Hepatocyte (in vitro differentiated cells): ENCODE measurements around the gene FCHO2.
"Not testable (repeated sequence)": the region's sequence is repeated elsewhere in the genome, so short reads cannot be mapped to it uniquely, and the experiment has no call there.

ENCODE experiments used
- CTCF ChIP-seq: fragments of 200-600 bp; sonication (generic); IDR thresholded peaks from 2 replicates; pipeline ENCODE4 v1.5.1; 2016; ENCODE audit warnings: antibody characterized with exemption, mild to moderate bottlenecking; ENCODE audit not compliant: poor library complexity
- EZH2phosphoT487 ChIP-seq: fragments of 200-600 bp; sonication (generic); IDR thresholded peaks from one replicate; pipeline ENCODE4 v1.6.1; 2018; ENCODE audit warnings: antibody characterized with exemption, mild to moderate bottlenecking, low read depth, moderate library complexity; ENCODE audit not compliant: unreplicated experiment, severe bottlenecking

- not testable (repeated sequence) for TF ChIP-seq CTCF, EZH2phosphoT487
Observed at GRCh38 chr5:72934953-72935725, 20.7 kb upstream of the FCHO2 start.
